Endometrium (tissue), 2 donors: ENCODE measurements around the gene STOM.

ENCODE experiments used
- FAIRE-seq: peaks from 2 replicates; lab custom pipeline; 2012; peaks lifted over from hg19 to GRCh38; lab: Jason Lieb, UNC
- donor health status: control.
- donor health status: control.

The STOM gene

GRCh38 chr9:121371495-121372061 lies 1.5 kb upstream of the STOM start:
- FAIRE-seq: no peak

GRCh38 chr9:121368745-121369144 lies 1.3 kb downstream of the STOM start:
- FAIRE-seq: no peak

- no peak for FAIRE-seq
Measured at GRCh38 chr9:121368138-121368522, 1.9 kb downstream of the STOM start.

GRCh38 chr9:121367306-121368137 lies 2.5 kb downstream of the STOM start:
- no peak for FAIRE-seq

- FAIRE-seq: no peak
Measured at GRCh38 chr9:121366611-121367192, 3.3 kb downstream of the STOM start.

- no peak for FAIRE-seq
Measured at GRCh38 chr9:121365564-121365963, 4.5 kb downstream of the STOM start.

GRCh38 chr9:121364886-121365285 lies 5.2 kb downstream of the STOM start:
- no peak for FAIRE-seq

- FAIRE-seq: no peak
Measured at GRCh38 chr9:121364077-121364476, 6.0 kb downstream of the STOM start.

- FAIRE-seq: no peak
Measured at GRCh38 chr9:121363622-121363961, 6.5 kb downstream of the STOM start.

GRCh38 chr9:121362813-121363621 lies 7.0 kb downstream of the STOM start:
- no peak for FAIRE-seq

- FAIRE-seq: no peak
Measured at GRCh38 chr9:121360601-121361374, 9.3 kb downstream of the STOM start.

- no peak for FAIRE-seq
Measured at GRCh38 chr9:121359351-121360294, 10.4 kb downstream of the STOM start.

- no peak for FAIRE-seq
Measured at GRCh38 chr9:121358751-121359150, 11.3 kb downstream of the STOM start.

- FAIRE-seq: no peak
Measured at GRCh38 chr9:121357011-121357410, 13.0 kb downstream of the STOM start.

- FAIRE-seq: no peak
Measured at GRCh38 chr9:121354762-121355161, 15.3 kb downstream of the STOM start.

- FAIRE-seq: no peak
Measured at GRCh38 chr9:121354141-121354540, 15.9 kb downstream of the STOM start.

- FAIRE-seq: no peak
Measured at GRCh38 chr9:121353241-121354061, 16.6 kb downstream of the STOM start.

GRCh38 chr9:121350993-121351561 lies 19.0 kb downstream of the STOM start:
- FAIRE-seq: peak; percentile 18

- FAIRE-seq: no peak
Measured at GRCh38 chr9:121350036-121350435, 20.0 kb downstream of the STOM start.

GRCh38 chr9:121349009-121349408 lies 21.0 kb downstream of the STOM start:
- FAIRE-seq: no peak
